Liver (tissue), 3 donors: Measurements from ENCODE around the gene UBA3.

Source experiments
- CTCF ChIP-seq: fragments of 150-350 bp; IDR thresholded peaks from 2 replicates; pipeline ENCODE4 v1.5.1; 2017; ENCODE audit warnings: improper control_type of control experiment, low read depth, low read length; ENCODE audit not compliant: missing input control
- JUND ChIP-seq, 2 donors: IDR thresholded peaks; 2 replicates each; pipeline ENCODE4 v1.6.1; 2016; ENCODE audit warnings: antibody characterized with exemption in 2 of 2
- MAX ChIP-seq: IDR thresholded peaks from 2 replicates; pipeline ENCODE4 v1.6.1; 2016; ENCODE audit warnings: antibody characterized with exemption
- REST ChIP-seq: IDR thresholded peaks from 2 replicates; pipeline ENCODE4 v1.6.1; 2016; ENCODE audit warnings: antibody characterized with exemption, mild to moderate bottlenecking
- SP1 ChIP-seq: IDR thresholded peaks from 2 replicates; pipeline ENCODE4 v1.6.1; 2018; ENCODE audit warnings: antibody characterized with exemption, mild to moderate bottlenecking
- TAF1 ChIP-seq: conservative IDR thresholded peaks from 2 replicates; pipeline ENCODE4 v1.6.1; 2016; ENCODE audit warnings: antibody characterized with exemption, mild to moderate bottlenecking
- donor health status: healthy.
- donor health status: healthy.

GRCh38 chr3:69105320-69105719, 25.2 kb upstream of the UBA3 start:
- TF ChIP-seq JUND (IDR thresholded peaks at IDR 0.05) = no peak
- TF ChIP-seq REST = no peak
- no peak for TF ChIP-seq CTCF
- no peak for TF ChIP-seq MAX
- TF ChIP-seq SP1 = no peak
- TF ChIP-seq TAF1 = no peak
